Activated naive CD8-positive, alpha-beta T cell (primary cell): ENCODE data around the gene TOLLIP.

Experiments
- H3K27ac Mint-ChIP-seq: one replicate; pipeline ENCODE4 v1.8.0; 2021; ENCODE audit warnings: mixed read lengths
- H3K27me3 Mint-ChIP-seq: one replicate; pipeline ENCODE4 v1.8.0; 2021; ENCODE audit warnings: mixed read lengths
- H3K36me3 Mint-ChIP-seq: one replicate; pipeline ENCODE4 v1.8.0; 2021; ENCODE audit warnings: mixed read lengths
- H3K4me1 Mint-ChIP-seq: one replicate; pipeline ENCODE4 v1.8.0; 2021; ENCODE audit warnings: low read depth, mixed read lengths
- H3K4me3 Mint-ChIP-seq: one replicate; pipeline ENCODE4 v1.8.0; 2021; ENCODE audit warnings: mild to moderate bottlenecking, mixed read lengths
- H3K9me3 Mint-ChIP-seq: one replicate; pipeline ENCODE4 v1.8.0; 2021; ENCODE audit warnings: low read depth, mixed read lengths

TOLLIP gene

DNA sequence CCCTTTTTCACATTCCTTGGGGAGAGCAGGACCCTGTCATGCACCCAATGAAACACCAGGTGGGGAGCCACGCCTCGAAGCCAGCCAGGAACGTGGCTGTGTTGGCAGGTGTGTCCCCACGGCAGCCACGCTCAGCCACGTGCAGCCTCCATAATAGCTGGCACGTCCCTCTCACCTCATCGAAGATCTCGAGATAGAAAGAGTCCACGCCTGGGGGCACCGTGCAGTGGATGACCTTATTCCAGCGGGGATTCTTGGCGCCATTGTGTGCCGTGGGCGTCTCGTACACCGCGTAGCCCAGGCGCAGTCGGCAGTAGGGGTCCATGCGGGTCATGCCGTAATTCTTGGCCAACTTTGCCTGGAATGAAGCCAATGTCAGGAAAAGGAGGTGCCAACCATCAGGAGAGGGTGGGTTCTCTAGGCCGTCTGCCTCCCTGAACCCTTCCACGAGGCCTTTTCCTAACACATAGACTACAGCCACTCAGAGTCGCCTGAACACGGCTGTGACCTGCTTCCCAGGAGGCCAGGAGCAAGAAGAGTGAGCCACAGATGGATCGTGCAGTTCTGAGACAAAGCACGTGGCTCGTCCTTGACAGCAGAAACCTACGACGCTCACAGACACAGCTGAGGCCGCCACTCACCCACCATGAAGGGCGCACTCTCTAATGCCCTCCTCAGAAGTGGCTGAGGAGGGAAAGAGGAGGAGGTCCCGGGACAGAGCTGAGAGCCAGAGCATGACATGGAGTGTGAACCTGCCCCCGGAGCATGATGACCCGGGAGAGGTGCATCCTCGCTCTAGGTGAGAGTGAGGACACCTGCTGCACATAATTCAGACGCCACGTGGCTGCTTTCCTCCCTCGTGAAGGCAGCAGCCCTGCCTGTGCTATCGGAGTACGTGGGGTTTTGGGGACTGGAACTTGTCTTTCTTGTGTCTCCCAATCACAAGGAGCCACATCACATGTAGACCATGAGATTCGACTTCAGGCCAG, 19.1 kb downstream of the TOLLIP start:
- Mint-ChIP-seq H3K4me3 (no peak overlapping the region), H3K27ac (no peak overlapping the region), H3K27me3 (no peaks in the 10 kb centered on the region), H3K4me1 (no peaks in the 10 kb centered on the region), H3K36me3 (no peaks in the 10 kb centered on the region), H3K9me3 (no peaks in the 10 kb centered on the region)

DNA sequence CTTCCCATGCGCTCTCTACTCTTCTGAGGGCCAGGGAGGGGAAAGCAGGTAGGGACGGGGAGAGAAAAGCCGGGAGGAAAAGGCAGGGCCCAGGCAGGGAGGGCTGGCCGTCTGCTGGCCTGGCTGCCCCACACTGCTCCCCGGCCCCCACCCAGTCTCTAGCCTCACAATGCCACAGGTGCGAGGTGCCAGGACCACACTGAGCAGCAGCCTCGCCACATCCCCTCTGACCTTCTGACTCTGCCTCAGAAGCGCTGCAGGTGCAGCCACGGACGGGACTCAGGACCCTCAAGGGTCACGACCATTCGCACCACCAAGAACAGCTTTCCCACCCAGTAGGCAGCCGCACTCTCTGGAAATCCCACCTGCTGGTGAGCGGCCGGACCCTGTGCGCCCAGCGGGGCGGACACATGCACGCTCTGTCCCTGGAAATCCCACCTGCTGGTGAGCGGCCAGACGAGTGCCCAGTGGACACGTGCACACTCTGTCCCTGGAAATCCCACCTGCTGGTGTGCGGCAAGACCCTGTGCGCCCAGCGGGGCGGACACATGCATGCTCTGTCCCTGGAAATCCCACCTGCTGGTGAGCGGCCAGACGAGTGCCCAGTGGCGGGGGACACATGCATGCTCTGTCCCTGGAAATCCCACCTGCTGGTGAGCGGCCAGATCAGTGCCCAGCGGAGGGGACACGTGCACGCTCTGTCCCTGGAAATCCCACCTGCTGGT, 20.1 kb downstream of the TOLLIP start:
- no peaks in the 10 kb centered on the region for H3K4me1 Mint-ChIP-seq
- H3K27me3 Mint-ChIP-seq, result no peaks in the 10 kb centered on the region
- no peaks in the 10 kb centered on the region for H3K36me3 Mint-ChIP-seq
- no peak overlapping the region for H3K4me3 Mint-ChIP-seq
- no peak overlapping the region for H3K27ac Mint-ChIP-seq
- no peaks in the 10 kb centered on the region for H3K9me3 Mint-ChIP-seq

DNA sequence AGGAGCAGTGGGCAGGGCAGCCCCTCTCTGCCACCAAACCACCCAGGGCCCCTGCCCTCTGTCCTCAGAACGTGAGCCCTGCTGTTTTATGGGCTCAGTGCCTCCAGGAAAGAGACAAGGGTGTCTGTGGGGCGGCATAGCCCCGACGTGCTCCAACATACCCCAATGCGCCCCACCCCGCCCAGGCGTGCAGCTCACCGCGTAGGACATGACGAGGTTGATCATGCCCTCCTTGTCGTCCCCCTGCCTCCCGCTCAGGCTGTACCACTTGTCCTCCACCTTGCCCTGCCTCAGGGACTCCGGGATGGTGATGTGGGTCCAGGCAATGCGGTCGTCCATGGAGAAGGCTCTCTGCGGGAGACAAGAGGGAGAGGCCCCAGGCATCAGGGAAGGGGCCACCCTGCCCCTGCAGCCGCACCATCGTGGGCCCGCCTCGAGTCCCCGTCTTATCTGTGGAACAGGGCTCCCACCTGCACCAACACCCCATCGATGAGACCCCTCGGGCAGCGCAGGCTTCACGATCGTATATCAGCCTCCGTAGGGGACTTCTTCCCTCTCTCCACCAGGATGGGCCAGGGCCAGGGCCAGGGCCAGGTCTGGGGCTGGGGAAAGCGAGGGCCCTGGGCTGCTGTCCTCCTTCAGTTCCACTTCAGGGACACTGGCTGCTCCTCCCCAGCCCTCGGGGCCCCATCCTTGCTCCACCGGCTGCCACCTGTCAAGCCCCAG, 20.8 kb downstream of the TOLLIP start:
- Mint-ChIP-seq H3K27ac (no peak overlapping the region), H3K27me3 (no peaks in the 10 kb centered on the region), H3K4me3 (no peak overlapping the region), H3K9me3 (no peaks in the 10 kb centered on the region), H3K36me3 (no peaks in the 10 kb centered on the region), H3K4me1 (no peaks in the 10 kb centered on the region)

DNA sequence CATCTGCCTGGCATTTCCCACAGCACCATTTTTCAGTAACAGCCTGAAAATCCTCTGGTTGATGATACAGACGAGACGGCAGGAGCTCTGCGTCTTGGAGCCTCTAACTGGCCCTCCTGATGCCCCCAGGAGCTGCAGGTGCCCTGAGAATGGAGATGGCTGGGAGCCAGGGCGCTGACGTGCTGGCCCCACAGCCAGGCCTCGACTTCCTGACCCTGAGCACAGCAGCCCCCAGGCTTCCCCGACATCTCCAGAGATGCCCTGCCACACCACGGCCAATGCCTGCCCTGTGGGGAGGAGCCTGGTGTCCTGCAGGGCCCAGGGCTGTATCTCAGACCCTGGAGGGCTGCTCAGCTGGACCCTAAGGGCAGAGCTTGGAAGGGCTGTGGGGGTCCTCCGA, 21.5 kb downstream of the TOLLIP start:
- Mint-ChIP-seq H3K27me3 (no peaks in the 10 kb centered on the region), H3K9me3 (no peaks in the 10 kb centered on the region), H3K36me3 (no peaks in the 10 kb centered on the region), H3K27ac (no peak overlapping the region), H3K4me3 (no peak overlapping the region), H3K4me1 (no peaks in the 10 kb centered on the region)

DNA sequence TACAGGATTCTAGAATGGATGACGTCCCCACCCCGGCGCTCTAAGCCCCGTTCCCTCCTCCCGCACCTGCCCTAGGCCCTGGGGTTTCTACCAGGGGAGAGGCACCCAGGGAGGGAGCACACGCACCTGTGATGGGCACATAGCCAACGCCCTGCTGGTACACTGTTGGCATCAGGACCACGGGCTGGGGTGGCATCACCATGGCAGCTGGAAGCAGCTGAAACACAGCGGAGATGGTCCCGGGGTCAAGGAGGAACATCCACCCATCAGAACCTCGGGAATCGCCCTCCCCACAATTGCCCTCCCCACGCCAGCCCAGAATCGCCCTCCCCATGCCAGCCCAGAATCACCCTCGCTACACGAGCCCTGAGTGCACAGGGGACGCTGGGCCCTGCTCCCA, 23.6 kb downstream of the TOLLIP start:
- Mint-ChIP-seq H3K9me3 (no peaks in the 10 kb centered on the region), H3K27ac (no peak overlapping the region), H3K27me3 (no peaks in the 10 kb centered on the region), H3K4me3 (no peak overlapping the region), H3K36me3 (no peaks in the 10 kb centered on the region), H3K4me1 (no peaks in the 10 kb centered on the region)

DNA sequence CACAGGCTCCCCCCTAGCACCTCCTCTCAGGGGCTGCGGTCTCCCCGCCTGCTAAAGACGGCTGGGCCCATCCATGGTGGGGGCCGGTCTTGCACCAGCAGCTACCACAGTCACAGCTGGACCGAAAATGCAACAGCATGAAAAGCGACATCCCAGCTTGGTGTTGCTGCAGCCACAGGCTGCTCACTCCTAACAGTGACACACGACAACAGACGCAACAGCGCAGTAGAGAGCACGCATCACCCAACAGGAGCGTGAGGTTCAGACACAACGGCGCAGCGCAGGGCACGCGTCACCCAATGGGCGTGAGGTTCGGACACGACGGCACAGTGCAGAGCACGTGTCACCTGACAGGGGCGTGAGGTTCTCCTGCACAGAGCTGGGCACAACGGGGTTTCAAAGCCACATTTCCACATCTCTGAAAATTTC, 24.1 kb downstream of the TOLLIP start:
- H3K27ac Mint-ChIP-seq, result no peak overlapping the region
- H3K4me1 Mint-ChIP-seq, result no peaks in the 10 kb centered on the region
- no peaks in the 10 kb centered on the region for H3K9me3 Mint-ChIP-seq
- no peaks in the 10 kb centered on the region for H3K36me3 Mint-ChIP-seq
- no peak overlapping the region for H3K4me3 Mint-ChIP-seq
- no peaks in the 10 kb centered on the region for H3K27me3 Mint-ChIP-seq

DNA sequence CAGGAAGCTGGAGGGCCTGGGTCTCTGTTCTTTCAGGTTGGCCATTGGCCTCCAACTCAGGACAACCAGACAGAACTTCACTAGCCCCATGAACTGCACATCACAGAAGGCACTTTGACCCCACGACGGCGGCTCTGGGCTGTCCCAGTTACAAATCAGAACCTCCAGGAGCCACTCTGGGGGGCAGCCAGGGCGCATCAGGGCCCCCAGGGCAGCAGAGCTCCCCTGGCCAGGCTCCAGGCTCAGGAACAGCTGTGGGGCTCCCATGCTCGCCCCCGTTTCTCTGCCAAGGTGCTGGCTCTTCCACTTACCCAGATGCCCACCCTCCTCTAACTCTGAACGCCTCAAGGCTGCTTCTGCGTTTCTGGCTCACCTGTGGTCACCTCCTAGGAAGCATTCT, 25.5 kb downstream of the TOLLIP start:
- H3K36me3 Mint-ChIP-seq, result no peaks in the 10 kb centered on the region
- no peaks in the 10 kb centered on the region for H3K9me3 Mint-ChIP-seq
- H3K27me3 Mint-ChIP-seq, result no peaks in the 10 kb centered on the region
- no peak overlapping the region for H3K4me3 Mint-ChIP-seq
- H3K27ac Mint-ChIP-seq, result no peak overlapping the region
- no peaks in the 10 kb centered on the region for H3K4me1 Mint-ChIP-seq

DNA sequence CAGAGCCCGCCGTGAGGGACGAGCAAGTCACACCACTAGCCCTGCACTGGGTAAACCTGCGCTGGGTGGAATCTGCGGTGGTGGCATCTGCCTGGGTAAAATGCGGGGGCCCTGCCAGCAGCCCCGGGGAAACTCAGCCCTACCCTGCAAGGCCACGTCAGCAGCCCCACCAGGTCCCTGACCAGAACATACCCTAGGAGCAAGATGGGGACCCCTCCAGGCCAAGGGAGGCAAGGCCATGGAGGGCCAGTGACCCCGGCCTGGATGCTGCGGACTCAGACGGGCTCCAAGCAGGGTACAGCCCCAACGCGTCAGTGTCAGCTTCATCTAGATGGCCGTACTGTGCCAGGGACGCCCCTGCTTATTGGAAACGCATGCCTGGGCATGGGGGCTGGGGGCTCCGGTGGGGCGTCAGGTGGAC, 26.3 kb downstream of the TOLLIP start:
- no peaks in the 10 kb centered on the region for H3K4me1 Mint-ChIP-seq
- H3K36me3 Mint-ChIP-seq, result no peaks in the 10 kb centered on the region
- H3K27ac Mint-ChIP-seq, result no peak overlapping the region
- no peaks in the 10 kb centered on the region for H3K27me3 Mint-ChIP-seq
- H3K9me3 Mint-ChIP-seq, result no peaks in the 10 kb centered on the region
- no peak overlapping the region for H3K4me3 Mint-ChIP-seq

DNA sequence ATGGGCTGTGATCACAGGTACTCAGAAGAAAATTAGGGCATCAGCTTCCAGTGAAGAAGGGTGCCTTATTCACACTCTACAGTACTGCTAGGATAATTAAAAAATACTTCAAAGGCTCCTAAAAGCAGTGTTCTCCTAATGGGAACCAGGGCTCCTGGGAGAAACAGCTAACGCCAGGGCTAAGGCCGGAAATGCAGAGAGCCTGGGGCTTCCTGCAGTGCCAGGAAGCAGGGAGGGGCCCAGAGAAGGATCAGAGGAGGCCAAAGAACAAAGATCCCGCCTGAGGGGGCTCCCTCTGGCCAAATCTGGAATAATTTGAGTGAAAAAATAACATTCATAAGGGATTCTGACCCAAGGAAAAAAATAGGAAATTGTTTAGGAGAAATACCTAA, 27.5 kb downstream of the TOLLIP start:
- no peak overlapping the region for H3K4me3 Mint-ChIP-seq
- H3K36me3 Mint-ChIP-seq, result no peaks in the 10 kb centered on the region
- no peaks in the 10 kb centered on the region for H3K9me3 Mint-ChIP-seq
- H3K4me1 Mint-ChIP-seq, result no peaks in the 10 kb centered on the region
- H3K27ac Mint-ChIP-seq, result no peak overlapping the region
- H3K27me3 Mint-ChIP-seq, result no peaks in the 10 kb centered on the region

DNA sequence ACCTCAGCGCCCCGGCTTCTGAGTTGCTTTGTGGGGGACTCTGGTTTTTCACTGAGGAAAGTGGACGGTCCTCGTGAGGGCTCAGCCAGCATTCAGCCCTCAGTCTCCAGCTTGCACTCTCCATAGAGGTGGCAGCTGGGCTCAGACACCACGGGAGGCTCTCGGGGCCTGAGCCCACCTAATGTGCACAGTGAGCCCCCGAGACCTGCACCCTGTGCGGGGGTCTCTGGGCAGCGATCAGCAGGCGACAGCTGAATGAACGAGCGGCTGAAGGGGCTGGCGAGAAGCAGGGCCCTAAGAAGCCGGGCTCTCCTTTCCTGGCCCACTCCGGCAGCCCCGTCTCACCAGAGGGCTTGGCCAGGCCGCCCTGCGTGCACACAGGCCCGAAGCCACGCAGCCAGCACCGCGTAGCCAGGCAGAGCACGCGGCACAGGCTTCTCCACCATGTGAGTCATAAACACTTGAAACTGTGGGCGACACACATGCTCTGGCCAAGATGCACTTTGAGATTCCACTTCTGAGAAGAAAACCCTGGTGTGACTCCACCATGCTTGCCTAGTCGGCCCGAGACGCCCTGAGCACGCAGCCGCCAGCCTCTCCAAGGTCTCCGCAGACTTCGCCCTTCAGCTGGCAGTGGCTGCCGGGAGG, 28.0 kb downstream of the TOLLIP start:
- Mint-ChIP-seq H3K27me3 (no peaks in the 10 kb centered on the region), H3K36me3 (peaks cover 1% of the 10 kb centered on the region), H3K9me3 (no peaks in the 10 kb centered on the region), H3K27ac (no peak overlapping the region), H3K4me3 (no peak overlapping the region), H3K4me1 (no peaks in the 10 kb centered on the region)

DNA sequence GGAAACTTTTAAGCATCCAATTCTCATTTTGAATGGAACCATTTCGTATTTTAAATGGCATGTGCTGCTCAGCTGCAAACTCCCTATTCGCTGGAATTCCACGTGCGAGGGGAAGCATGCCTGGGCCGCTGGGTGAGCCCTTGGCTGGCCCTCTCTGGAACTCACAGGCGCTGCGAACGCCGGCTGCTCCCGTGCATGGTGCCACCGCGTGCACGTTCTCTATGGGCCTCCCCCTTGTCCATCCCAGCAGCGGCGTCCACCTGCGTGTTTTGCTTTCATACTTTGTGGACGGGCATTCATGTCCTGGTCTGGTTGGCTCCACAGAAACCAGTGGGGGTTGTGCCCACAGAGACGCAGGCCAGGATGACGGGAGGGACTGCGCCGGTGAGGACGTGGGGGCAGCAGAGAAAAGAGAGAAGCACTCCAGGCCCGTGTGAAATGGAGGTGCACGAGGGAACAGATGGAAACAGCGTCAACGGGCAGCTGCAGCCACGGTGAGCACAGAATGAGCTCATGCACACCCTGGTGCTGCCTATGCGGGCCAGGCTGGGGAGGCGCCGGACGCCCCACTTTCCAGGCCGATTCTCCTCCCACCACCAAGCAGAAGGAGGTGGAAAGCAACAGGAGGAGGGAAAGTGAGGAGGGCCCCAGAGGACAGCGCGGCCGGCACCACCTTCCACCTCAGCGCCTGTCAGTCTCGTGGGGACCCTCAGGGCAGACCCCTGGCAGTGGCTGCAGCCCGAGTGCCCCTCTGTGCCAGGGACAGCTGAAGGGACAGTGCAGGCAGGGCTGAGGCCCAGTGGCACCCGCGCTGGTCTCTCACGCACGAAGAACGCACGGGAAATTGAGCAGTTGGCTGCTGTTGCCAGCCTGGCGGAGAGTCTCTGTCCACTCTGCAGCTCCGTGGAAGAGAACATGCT, 29.1 kb downstream of the TOLLIP start:
- Mint-ChIP-seq H3K36me3 (peaks cover 2% of the 10 kb centered on the region), H3K4me1 (no peaks in the 10 kb centered on the region), H3K27me3 (no peaks in the 10 kb centered on the region), H3K4me3 (no peak overlapping the region), H3K27ac (no peak overlapping the region), H3K9me3 (no peaks in the 10 kb centered on the region)

DNA sequence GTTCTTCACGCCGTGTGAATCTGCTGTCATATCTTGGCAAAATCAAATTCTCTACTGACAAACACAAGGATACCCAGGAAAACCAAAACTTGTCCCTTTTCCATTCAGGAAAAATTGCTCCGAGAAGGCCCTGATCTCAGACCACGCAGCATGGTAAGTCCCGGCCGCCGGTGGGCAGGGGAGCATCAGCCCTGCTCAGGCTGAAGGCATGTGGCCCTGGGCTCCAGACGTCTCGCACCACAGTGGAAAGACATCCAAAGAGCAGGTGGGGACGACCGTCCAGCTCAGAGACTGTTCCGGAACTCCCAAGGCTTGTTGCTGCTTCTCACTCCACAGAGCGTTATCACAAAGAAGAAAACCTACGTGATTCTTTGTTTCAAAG, 29.8 kb downstream of the TOLLIP start:
- Mint-ChIP-seq H3K27me3 (no peaks in the 10 kb centered on the region), H3K4me1 (no peaks in the 10 kb centered on the region), H3K36me3 (peaks cover 2% of the 10 kb centered on the region), H3K27ac (no peak overlapping the region), H3K4me3 (no peak overlapping the region), H3K9me3 (no peaks in the 10 kb centered on the region)

DNA sequence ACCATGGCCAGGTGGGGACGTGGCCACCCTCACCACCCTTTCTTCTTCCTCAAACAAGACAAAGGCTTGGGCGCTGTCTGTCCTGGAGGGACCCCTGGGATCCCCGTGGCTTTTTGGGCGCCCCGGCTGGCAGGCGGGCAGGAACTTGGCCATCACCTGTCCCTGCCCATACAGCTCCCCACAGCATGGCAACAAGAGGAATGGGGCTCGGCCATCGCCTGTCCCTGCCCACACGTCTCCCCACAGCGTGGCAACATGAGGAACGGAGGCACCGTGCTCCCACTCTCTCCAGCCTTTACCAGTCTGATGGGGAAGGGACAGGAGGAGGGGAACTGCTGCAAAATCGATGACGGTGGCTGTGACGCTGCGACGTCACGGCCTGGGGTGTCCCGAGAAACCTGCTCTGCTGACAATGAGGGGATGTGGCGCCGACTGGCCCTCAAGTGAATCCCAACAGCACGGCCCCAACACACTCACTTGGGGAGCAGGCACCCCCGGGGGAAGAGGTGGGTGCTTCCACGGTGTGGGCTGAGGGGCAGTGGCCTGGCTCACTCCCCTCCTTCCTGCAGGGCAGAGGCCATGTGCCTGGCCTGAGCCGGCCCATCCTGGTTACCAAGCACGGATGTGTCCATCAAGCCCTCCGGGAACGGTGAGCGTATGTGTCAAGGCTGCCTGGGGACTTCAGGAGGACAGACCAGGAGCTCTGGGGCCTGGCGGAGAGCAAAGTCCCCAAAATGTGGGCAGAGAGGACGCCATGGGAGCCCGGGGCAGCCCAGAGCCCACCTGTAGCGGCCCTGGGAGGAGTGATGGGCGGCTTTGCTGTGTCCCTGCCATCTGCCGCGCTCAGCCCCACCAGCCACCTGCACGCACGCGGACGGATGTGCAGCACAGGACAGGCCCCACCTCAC, 30.4 kb downstream of the TOLLIP start:
- Mint-ChIP-seq H3K9me3 (no peaks in the 10 kb centered on the region), H3K4me1 (no peaks in the 10 kb centered on the region), H3K27ac (no peak overlapping the region), H3K27me3 (no peaks in the 10 kb centered on the region), H3K36me3 (peaks cover 2% of the 10 kb centered on the region), H3K4me3 (no peak overlapping the region)
